NCI-H1694 (cell line): ENCODE measurements around the gene LRRC8E.

Experiments
- DNase-seq: peaks from one replicate; lab custom pipeline; 2025; lab: John Stamatoyannopoulos, UW

The LRRC8E gene

DNA sequence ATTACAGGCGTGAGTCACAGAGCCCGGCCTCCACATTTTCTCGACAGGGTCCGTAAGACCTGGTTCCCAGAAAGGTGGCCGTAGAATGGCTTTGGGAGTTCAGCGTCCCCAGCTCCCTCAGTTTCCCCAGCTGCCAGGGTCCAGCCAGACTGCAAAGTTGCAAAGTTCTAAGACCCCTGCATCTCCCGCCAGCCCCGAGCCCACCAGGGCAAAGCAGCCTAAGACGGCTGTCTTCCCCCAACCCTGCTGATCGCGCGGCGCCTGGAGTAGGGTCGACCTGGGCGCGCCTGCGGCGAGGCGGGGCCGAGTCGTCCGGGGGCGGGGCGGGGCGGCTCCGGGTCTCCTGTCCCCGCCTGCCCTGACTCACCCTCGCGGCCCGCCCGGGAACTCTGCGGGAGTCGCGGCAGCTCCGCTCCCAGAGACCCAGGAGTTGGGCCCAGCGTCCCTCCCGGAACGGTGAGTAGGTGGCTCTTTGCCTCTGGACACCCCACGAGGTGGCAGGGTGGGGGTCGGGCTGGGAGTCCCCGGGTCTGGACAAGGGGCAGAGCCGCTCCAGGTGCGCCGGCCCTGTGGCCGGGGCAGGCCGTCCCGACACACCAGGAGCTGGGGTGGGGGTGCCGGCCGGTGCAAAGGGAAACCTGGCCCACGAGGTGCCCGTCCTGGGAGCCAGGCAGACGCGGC lies at the start of gene LRRC8E:
Gene LRRC8E, plus strand, starts transcription at position 366 of the 681 bp plus-strand sequence. CDS start 7,094 bp downstream, outside the sequence.
- DNase-seq, result no peak

DNA sequence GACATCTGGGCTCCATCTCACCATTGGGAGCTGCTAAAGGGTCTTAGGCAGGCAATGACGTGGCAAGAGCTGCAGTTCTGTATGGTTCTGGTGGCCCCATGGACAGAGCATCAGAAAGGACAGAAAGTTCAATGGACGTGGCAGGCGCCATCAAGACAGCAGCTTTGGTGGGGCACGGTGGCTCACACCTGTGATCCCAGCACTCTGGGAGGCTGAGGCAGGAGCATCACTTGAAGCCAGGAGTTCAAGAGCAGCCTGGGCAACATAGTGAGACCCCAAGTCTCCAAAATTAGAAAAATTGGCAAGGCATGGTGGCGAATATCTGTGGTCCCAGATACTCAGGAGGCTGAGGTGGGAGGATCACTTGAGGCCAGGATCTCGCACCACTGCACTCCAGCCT lies 48.8 kb upstream of the LRRC8E start:
- no peak for DNase-seq

DNA sequence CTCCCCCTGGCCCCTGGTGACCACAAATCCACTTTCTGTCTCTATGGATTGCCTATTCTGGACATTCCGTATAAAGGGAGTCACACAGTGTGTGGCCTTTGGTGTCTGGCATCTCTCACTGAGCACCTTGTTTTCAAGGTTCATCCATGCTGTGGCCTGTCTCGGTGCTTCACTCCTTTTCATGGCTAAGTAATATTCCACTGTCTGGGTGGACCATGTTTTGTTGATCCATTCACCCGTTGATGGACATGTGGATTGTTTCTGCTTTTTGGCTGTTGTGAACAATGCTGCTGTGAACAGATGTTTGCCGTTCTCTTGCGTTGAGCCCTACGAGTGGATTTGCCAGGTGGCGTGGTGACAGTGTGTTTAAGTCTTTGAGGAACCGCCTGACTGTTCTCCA lies 47.7 kb upstream of the LRRC8E start:
- no peak for DNase-seq

DNA sequence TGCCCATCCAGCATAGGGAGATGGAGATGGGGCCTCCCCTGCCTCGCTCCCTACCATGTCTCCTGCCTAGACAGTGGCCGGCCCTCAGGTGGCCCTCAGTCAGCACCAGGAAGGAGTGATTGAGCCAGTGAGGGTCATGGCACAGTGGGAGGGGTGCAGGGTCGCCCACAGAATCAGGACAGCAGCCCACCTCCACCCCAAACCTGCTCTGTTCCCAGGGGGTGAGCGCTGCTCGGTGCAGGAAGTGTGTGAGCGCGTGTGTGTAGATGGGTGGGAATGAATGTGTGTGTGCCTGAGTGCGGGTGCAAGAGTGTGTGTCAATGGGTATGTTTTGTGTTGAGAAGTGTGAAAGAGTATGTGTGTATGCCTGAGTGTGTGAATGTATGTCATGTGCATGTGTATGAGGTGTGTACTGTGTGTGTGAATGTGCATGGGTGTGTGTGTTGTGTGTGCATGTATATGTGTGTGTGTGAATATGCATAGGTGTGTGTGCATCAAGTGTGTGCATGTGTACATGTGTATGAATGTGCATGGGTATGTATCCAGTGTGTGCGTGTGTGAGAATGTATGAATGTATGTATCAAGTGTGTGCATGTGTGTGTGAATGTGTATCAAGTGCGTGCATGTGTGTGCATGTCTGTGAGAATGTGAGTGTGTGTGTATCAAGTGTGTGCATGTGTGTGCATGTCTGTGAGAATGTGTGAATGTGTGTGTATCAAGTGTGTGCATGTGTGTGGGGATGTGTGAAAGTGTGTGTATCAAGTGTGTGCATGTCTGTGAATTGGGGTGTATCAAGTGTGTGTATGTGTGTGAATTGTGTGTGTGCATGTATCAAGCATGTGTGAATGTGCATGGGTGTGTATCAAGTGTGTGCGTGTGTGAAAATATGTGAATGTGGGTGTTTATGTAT lies 46.3 kb upstream of the LRRC8E start:
- no peak for DNase-seq

DNA sequence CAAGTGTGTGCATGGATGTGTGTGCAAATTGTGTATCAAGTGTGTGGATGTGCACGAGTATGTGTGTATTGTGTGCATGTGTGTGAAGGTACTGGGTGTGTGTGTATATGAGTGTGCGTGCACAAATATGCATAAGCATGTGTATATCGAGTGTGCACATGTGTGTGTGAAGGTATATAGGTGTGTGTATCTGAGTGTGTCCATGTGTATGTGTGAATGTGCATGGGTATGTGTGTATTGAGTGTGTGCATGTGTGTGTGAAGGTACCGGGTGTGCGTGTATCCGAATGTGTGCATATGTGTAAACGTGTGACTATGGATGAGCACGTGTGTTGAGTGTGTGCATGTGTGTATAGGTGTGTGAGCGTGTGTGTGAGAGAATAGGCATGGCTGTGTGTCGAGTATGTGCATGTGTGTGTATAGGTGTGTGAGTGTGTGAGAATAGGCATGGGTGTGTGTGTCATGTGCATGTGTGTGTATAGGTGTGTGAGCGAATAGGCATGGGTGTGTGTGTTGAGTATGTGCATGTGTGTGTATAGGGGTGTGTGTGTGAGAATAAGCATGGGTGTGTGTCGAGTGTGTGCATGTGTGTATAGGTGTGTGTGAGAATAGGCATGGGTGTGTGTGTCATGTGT lies 45.5 kb upstream of the LRRC8E start:
- no peak for DNase-seq

DNA sequence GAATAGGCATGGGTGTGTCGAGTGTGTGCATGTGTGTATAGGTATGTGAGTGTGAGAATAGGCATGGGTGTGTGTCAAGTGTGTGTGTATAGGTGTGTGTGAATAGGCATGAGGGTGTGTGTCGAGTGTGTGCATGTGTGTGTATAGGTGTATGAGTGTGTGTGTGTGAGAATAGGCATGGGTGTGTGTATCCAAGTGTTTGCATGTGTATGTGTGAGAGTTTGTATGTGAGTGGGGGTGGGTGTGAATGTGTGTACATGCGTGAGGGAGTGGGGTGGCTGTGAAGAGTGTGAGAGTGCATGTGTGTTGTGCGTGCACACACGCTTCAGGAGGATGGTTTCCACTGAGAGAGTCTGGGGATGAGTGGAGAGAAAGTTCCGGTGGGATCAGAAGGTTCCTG lies 44.8 kb upstream of the LRRC8E start:
- DNase-seq, result no peak

DNA sequence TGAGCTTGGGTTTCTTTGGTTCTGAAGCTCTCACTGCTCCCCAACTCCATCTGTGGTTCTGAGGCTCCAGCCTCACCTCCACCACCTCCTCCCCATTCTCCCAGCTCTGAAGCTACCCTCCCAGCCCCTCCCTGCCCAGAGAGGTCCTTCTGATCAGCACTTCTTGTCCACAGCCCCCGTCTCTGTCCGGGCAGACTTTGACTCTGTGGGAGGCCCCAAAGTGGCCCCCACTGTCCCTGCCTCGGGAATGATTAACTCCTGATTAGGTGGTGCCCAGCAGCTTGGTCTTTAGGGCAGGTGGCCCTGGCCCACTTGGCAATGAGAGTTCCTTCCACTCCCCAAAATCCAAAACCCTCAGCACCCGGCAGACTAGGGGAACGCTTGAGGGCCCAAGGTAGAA lies 43.9 kb upstream of the LRRC8E start:
- DNase-seq, result no peak

DNA sequence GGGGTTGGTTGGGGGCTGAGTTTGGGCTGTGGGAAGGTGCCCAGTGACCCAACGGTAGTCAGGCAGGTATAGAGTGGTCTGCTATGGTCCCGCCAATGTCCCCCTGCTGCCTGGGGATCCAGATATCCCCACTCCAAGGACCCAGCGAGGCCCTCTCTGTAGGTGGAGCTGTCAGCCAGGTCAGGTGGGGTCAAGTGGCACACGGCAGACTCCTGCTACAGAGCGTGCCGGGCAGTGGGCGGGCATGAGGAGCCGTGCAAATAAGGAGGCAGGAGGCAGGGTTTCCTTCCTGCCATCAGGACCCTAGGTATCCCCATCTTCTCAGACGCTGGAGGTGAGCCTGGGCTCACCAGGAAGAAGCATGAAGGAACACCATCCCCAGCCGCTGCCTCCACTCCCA lies 43.4 kb upstream of the LRRC8E start:
- no peak for DNase-seq

DNA sequence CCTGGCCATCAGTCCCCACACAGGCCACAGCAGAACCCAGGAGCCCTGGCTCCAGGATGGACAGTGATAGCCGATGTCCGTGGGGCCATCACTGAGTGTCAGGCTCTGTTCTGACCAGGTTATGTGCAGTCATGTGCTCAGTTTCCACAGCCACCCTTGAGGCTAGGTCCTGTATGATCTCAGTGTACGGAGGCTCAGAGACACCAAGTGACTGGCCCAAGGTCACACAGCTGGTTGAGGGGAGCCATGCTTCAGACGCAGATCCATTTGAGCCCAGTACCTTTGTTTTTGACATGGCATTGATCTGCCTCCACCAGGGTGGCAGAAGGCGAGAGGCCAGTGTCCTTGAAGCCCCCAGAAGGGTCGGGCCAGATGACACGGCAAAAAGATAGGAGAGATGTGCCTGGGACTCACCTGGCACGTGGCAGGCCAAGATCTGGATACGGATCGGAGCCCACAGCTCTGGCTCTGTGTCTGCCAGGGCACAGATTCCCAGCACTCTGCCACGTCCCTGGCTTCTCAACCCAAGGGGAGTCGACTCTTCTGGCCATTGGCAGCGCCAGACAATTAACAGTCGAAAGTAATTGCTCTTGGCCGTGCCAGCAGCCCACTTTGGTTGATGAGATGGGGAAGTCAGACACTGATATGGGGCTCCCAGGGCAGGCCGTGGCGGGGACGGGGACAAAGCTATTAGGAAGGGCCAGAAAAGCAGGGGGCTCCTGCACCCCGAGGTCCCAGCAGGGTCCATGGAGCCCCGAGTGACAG lies 42.7 kb upstream of the LRRC8E start:
- no peak for DNase-seq

DNA sequence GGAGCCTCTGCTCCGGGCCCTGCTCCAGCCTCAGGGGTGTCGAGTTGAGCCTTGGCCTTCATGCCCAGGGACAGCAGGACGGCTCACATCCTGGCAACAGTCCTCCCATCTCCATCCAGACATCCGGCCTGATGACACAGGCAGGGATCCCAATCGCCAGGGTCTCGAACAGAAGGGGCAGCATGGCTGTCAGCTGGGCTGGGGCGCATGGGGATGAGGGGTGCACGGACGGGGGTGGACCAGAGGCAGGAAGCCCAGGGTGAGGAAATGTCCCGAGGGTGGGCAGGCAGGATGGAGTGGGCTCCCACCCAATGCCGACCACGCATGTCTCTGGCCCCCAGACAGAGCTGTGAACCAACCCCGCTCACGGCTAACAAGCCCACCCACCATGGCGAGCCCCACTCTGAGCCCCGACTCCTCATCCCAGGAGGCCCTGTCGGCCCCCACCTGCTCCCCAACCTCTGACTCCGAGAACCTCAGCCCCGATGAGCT lies 42.1 kb upstream of the LRRC8E start:
- DNase-seq, result no peak

DNA sequence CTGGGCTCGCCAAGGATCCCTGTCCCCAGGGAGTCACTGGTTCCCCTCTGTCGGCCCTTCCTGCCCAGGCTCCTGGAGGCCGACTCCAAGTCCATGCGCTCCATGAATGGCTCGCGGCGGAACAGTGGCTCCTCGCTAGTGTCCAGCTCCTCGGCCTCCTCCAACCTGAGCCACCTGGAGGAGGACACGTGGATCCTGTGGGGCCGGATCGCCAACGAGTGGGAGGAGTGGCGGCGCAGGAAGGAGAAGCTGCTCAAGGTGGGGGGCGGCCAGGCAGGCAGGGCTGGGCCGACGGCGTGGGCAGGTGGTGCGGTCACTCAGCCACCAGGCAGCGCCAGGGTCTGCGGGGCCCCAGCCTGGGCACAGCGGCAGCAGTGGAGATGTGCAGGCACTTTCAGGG lies 40.6 kb upstream of the LRRC8E start:
- DNase-seq, result no peak

DNA sequence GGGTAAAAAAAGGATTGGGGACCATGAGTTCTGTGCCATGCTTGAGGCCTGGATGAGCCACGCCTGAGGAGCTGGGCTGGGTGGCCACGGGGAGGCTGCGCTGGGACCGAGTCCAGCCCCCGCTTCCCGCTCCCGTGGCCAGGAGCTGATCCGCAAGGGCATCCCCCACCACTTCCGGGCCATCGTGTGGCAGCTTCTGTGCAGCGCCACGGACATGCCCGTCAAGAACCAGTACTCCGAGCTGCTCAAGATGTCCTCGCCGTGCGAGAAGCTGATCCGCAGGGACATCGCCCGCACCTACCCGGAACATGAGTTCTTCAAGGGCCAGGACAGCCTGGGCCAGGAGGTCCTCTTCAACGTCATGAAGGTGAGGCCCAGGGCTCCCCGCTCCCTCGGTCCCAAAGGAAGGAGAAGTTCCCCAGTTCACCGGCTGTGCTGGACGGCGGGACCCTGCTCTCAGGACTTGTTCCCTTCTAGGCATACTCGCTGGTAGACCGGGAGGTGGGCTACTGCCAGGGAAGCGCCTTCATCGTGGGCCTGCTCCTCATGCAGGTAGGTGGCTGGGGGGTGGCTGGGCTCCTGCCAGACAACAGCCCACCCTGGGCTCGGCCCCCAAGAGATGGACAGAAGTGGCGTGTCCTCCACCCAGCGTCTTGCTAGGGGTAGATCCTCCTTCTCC lies 39.4 kb upstream of the LRRC8E start:
- DNase-seq, result no peak

DNA sequence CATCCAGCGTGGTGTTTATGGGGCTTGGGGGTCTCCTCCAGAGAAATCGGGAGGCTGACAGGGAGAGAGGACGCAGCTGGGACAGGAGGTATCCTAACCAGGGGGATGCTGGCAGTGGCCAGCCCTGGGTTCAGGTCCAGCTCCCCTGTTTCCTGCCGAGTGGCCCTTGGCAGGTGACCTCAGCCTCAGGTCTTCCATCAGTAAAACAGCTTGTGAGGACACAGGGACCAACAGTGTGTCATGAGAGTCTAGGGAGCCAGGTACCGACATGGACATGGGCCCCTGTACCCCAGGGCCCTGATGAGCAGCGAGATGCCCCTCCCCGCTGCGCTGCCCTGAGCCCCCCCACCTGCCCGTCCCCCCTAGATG lies 38.7 kb upstream of the LRRC8E start:
- no peak for DNase-seq

DNA sequence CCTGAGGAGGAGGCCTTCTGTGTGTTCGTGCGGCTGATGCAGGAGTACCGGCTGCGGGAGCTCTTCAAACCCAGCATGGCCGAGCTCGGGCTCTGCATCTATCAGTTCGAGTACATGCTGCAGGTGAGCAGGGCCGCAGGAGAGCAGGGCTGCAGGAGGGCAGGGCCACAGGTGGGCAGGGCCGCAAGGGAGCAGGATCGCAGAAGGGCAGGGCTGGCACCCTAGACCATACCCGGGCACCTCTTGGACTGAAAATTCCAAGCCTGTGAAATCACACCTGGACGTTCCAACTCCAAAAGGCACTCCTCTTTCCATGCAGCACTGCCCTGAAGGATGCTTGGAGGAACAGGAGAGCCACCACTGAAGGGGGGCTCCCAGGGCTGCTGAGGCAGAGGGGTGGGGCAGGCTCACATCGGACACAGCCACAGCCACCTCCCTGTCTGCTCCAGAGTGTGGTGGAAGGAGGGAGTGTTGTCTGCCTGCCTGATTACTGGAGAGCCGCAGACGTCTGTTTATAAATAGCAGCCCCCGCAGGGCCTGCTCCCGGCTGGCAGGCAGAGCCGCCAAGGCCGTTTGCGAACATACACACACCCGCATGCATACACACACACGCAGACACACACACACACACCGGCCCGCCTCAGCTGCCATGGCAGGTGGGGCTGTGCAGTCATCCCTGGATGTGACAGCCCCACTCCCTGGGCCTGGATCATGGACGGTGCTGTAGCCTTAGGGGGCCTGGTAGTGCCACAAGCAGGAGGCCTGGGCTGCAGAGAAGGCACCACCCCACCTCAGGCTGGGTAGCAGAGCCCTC lies 38.1 kb upstream of the LRRC8E start:
- DNase-seq, result peak; percentile 19

DNA sequence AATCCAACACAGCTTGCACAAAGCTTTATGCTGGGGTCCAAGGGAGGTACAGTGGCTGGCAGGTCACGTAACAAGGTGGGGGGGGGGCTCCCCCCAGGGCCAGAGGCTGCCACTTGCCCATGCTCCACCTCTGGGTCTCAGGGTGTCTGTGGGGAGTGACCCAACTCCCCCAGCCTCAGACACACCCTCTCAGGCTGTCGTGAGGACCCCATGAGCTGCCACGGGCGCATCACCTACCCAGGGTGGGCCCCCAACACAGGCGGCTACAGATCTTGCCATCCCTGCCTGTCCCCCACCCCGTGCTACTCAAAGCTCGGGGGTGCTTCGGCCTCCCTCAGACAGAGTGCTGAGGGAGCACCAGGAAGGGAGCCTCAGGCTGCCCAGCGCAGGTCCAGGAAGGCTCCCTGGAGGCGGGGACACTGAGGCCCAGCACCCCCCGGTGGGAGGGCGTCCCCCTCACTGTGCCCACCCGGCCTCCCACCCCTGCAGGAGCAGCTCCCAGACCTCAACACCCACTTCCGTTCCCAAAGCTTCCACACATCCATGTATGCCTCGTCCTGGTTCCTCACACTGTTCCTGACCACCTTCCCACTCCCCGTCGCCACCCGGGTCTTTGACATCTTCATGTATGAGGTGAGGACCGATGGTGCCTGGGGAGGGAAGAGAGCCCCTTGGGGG lies 37.2 kb upstream of the LRRC8E start:
- DNase-seq, result no peak

DNA sequence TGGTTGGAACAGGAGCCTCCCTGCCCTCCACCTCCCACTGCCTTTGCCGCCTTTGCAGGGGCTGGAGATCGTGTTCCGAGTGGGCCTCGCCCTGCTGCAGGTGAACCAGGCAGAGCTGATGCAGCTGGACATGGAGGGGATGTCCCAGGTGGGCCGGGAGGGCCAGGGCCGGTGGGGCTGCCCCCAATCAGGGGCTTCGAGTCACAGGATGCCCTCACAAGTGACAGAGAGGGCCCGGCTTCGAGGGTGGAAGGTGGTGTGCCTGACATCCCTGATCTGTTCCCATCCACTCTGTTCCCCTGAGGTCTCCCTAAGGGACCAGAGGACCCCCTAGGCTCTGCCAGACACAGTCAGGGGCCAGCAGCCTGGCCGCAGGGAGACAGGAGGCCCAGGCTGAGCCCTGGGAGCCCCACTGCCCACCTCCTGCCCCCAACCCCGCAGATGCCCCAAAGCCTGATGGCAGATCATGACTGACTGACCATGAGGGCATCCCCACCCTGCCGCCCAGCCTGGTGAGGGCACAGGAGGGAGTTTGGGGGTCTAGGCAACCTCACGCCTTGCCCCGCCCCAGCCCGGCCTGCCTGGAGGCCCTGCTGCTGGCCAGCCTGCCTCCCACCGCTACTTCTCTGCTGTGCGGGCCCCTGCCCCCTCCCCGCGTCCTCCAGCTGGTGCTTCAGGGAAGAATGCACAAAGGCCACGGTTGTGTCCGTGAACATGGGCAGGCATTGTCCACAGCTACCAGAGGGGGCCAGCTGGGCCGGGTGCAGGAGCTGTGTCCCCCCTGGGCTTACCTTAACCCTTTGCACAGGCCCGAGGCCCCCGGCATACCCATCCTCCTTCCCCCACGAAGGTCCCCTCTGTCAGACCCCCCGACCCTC lies 36.4 kb upstream of the LRRC8E start:
- no peak for DNase-seq

DNA sequence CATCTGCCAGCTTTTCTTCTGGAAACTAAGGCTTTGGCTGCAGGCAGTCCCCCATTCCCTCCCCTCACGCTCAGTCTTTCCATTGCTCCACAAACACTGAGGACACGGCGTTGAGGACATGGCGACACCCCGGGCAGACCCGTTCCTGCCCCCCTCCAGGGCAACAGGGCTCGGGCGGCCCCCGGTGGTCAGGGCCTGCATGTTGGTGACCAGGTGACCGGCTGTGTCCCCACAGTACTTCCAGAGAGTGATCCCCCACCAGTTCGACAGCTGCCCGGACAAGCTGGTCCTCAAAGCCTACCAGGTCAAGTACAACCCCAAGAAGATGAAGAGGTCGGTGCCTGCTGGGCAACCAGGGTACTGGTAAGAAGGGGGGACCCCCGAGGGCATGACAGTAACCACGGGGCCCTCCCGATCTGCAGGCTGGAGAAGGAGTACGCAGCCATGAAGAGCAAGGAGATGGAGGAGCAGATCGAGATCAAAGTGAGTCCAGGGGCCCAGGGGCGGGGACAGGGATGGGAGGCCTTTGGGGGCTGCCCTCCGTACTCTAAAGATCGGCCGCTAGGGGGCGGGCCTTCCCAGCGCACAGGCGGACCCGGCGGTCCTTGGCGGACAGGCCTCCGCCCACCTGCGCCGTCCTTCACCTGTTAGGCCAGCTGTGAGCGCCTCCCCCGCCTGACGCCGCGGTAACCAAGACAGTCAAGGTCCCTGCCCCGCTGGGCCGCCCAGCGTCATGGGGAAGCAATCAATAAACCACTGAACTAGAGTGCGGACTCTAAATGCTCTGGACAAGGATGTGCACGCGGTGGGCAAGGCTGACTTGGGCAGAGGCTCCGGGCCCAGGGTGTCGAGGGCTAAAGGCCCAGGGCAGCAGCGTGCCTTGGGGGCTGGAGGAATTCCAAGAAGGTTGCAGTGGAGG lies 35.2 kb upstream of the LRRC8E start:
- peak; percentile 28 for DNase-seq

DNA sequence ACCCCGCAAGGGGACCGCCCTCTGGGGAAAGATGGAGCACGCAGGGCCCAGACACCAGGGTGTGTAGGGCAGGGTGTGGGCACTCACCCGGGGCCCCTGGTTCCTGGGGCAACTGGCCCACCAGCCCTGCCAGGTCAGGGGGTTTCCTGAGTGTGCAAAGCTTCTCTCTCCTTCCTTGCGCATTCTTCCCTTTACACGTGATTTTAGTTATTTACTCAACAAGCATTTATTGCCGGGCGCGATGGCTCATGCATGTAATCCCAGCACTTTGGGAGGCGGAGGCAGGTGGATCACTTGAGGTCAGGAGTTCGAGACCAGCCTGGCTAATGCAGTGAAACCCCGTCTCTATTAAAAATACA lies 34.6 kb upstream of the LRRC8E start:
- no peak for DNase-seq
